Retinal pigment epithelial cell (primary cell): Measurements from ENCODE around the gene PTX4.
A peak's percentile ranks its signal among the peaks of the same experiment; 100 is the strongest.
"Not testable (repeated sequence)": the region's sequence is repeated elsewhere in the genome, so short reads cannot be mapped to it uniquely, and the experiment has no call there.

Source experiments
- DNase-seq: peaks from one replicate; pipeline ENCODE4 v3.0.0-alpha.2; 2010; ENCODE audit warnings: low read depth
- H3K4me3 ChIP-seq: 2 replicates; pipeline ENCODE4 v1.5.1; 2011; ENCODE audit warnings: mild to moderate bottlenecking, low read length, control low read depth, moderate library complexity
- CTCF ChIP-seq: conservative IDR thresholded peaks from 2 replicates; pipeline ENCODE4 v1.5.1; 2011; ENCODE audit warnings: low read depth, low read length, control low read depth, inconsistent platforms

PTX4 gene

GRCh38 chr16:1486551-1487390 is 2.0 kb downstream of the PTX4 start:
- no peak overlapping the region for H3K4me3 ChIP-seq
- TF ChIP-seq CTCF: no peak
- DNase-seq: no peak

- TF ChIP-seq CTCF: no peak
- H3K4me3 ChIP-seq: no peak overlapping the region
- no peak for DNase-seq
Measured at GRCh38 chr16:1485847-1486496, 2.8 kb downstream of the PTX4 start.

GRCh38 chr16:1481906-1482835 is 6.6 kb downstream of the PTX4 start:
- no peak overlapping the region for H3K4me3 ChIP-seq
- DNase-seq: no peak
- no peak for TF ChIP-seq CTCF

- not testable (repeated sequence) for H3K4me3 ChIP-seq
Measured at GRCh38 chr16:1478937-1479336, 9.8 kb downstream of the PTX4 start.

GRCh38 chr16:1477033-1477432 is 11.7 kb downstream of the PTX4 start:
- no peak for DNase-seq

More at GRCh38 chr16:1478937-1479336, 9.8 kb downstream of the PTX4 start:
- not testable (repeated sequence) for DNase-seq

GRCh38 chr16:1475552-1476114 is 13.1 kb downstream of the PTX4 start:
- TF ChIP-seq CTCF: no peak
- peak overlapping the region; percentile 43 for H3K4me3 ChIP-seq
- DNase-seq: no peak

More at GRCh38 chr16:1477033-1477432, 11.7 kb downstream of the PTX4 start:
- no peak overlapping the region for H3K4me3 ChIP-seq
- TF ChIP-seq CTCF: no peak
